ENCODE results near the gene NBPF3. TPM values are rescaled to one million over a fixed set of nuclear protein-coding genes. Genes with fewer than 3 reads are reported as not detected.
A peak's percentile ranks its signal among the peaks of the same experiment; 100 is the strongest.
"Not testable (repeated sequence)": the region's sequence is repeated elsewhere in the genome, so short reads cannot be mapped to it uniquely, and the experiment has no call there.

NBPF3 gene
- total and polyA plus RNA-seq, 4 experiments from 2014 or later, result 4.2 to 14.3 (median 10.3) TPM

DNA sequence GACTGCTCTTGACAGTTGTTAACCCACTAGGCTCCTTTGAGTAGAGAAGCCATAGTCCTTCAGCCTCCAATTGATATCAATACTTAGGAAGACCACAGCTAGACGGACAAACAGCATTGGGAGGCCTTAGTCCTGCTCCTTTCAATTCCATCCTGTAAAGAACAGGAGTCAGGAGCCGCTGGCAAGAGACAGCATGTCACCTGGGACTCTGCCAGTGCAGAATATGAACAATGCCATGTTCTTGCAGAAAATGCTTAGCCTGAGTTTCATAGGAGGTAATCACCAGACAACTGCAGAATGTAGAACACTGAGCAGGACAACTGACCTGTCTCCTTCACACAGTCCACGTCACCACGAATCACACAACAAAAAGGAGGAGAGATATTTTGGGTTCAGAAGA is 43.9 kb downstream of the NBPF3 start:
- H3K9me3 Mint-ChIP-seq; H3K4me1 Mint-ChIP-seq; H3K27ac Mint-ChIP-seq; H3K36me3 ChIP-seq (ENCODE audit: insufficient read depth, low read length); H3K4me3 ChIP-seq (ENCODE audit: low read length in 2 of 2); DNase-seq; POLR2A ChIA-PET (ENCODE audit: partially characterized antibody); H3K27me3 Mint-ChIP-seq; H3K4me3 Mint-ChIP-seq; H3K4me1 ChIP-seq (ENCODE audit: insufficient read depth, low read length); H3K27me3 ChIP-seq (ENCODE audit: insufficient read depth, low read length); H3K27ac ChIP-seq (ENCODE audit: low read depth, low read length); CTCF ChIA-PET (ENCODE audit: partially characterized antibody); H3K9me3 ChIP-seq (ENCODE audit: control insufficient read depth in 1 of 2, low read length in 2 of 2): not testable (repeated sequence)
- intact Hi-C loops (cut with micrococcal nuclease), result loop anchor here (10.0 kb wide), 1 partner anchor 59 kb away; no protein-coding TSS in a partner anchor
- H3K36me3 Mint-ChIP-seq, result peaks cover 8 to 11% of the 10 kb centered on the region in 2 donors

DNA sequence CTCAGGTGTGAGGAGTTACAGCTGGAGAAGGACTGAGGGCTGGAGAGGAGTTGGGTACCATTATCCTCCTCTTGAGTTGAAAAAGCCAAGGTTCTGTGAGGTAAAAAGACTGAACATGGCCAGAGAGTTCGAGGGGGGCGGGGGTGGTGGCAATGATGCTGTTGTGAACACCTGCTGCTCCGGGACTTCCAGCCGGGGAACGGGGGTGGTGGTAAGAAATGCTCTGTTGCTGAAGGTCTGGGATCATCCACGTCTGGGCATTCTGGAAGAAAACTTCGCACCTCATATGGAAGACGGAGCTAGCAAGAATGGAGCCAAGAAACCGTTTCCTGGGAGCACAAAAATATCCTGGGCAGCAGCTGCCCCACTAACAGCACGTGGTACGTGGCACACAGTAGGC is 49.2 kb downstream of the NBPF3 start:
- Mint-ChIP-seq H3K27ac (peak overlapping the region in 2 of 7 donors; percentile 30 to 87), H3K4me3 (no peak overlapping the region), H3K36me3 (no peaks in the 10 kb centered on the region), H3K4me1 (peaks cover 7 to 13% (median 8%) of the 10 kb centered on the region in 4 donors), H3K9me3 (peaks cover 0 to 1% (median 0%) of the 10 kb centered on the region in 8 donors), H3K27me3 (peaks cover 8 to 12% of the 10 kb centered on the region in 2 donors)
- Histone ChIP-seq H3K9me3 (ENCODE audit: control insufficient read depth in 1 of 2, low read length in 2 of 2) (no peaks in the 10 kb centered on the region), H3K36me3 (ENCODE audit: insufficient read depth, low read length) (no peaks in the 10 kb centered on the region), H3K27ac (ENCODE audit: low read depth, low read length) (no peak overlapping the region), H3K4me3 (ENCODE audit: low read length in 2 of 2) (no peak overlapping the region), H3K27me3 (ENCODE audit: insufficient read depth, low read length) (no peaks in the 10 kb centered on the region), H3K4me1 (ENCODE audit: insufficient read depth, low read length) (peaks cover 5% of the 10 kb centered on the region)
- CTCF ChIA-PET (ENCODE audit: partially characterized antibody), result no interaction called here
- no peak for DNase-seq
- intact Hi-C loops (cut with micrococcal nuclease), result loop anchor here (10.0 kb wide), 1 partner anchor 64 kb away; no protein-coding TSS in a partner anchor
- POLR2A ChIA-PET (ENCODE audit: partially characterized antibody), result no interaction called here

DNA sequence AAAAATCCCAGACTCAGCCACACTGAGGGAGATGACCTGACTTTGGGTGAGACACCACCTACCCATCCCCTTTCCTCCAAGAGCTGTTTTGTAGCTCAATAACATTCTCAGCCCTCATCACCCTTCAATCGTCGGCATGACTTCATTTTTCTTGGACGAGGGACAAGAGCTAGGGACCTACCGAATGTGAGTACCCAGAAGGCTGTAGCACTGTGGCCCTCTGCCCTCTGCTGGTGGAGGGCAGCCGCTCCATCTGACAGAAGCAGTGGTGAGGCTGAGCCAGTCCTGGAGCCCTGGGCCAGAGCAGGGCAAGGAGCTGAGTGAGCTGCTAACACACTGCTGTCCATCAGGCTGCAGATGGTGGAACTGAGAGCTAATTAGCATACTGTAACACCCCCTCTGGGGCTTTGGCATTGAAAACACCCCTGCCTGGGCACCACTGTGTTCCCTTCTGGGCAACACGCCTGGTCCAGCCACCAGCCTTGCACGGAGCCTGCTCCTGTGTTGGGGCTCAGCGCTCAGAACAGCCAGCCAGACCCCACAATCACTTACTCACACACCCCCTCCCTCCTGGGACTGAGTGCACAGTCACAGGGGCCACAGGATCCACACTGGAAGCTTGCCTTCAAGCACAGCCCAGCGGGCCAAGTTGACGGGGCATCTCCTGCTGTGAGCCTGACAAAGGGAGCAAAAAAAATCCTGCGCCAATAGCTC is 51.0 kb downstream of the NBPF3 start:
- no peak overlapping the region for H3K27ac Mint-ChIP-seq
- ChIA-PET CTCF (ENCODE audit: partially characterized antibody) (interaction anchor here (1.6 kb wide), 1 partner anchor 274 kb away, joined by 5 read pairs; no protein-coding TSS in a partner anchor), POLR2A (ENCODE audit: partially characterized antibody) (no interaction called here)

DNA sequence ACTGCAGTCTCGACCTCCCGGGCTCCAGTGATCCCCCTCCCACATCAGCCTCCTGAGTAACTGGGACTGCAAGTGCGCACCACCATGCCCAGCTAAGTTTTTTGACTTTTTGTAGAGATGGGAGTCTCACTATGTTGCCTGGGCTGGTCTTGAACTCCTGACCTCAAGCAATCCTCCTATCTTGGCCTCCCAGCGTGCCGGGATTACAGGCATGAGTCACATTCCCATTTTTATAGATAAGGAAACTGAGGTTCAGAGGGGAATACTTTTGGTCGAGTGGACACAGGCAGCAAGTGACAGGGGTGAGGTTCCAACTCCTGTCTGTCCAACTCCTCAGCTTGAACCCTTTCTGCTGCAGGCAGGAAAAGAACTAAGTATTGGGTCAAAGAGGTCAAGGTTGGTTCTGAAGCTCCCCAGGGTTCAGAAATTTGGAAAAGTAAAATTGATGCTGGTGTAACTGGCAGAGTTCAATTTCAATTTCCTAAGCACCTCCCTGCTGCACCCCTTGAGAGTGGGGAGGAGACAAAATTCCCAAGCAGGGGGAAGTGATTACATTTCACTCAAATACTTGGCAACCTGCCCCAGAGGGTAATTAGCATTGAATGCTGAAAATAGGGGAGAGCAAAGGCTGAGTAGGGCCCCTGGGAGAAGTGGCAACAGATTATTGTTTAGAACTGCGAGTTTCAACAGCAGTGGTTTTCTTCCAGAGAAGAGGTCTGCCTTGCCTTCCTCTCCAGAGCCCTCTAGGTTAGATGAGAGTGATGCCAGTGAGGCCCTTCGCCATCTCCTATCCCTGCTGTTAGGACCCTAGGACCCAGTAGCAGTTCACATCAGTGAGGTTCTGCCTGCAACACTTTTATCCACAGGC is 51.8 kb downstream of the NBPF3 start:
- Histone ChIP-seq H3K9me3 (ENCODE audit: control insufficient read depth in 1 of 2, low read length in 2 of 2) (no peaks in the 10 kb centered on the region), H3K27me3 (ENCODE audit: insufficient read depth, low read length) (no peaks in the 10 kb centered on the region), H3K4me1 (ENCODE audit: insufficient read depth, low read length) (peaks cover 5% of the 10 kb centered on the region), H3K27ac (ENCODE audit: low read depth, low read length) (no peak overlapping the region), H3K36me3 (ENCODE audit: insufficient read depth, low read length) (no peaks in the 10 kb centered on the region), H3K4me3 (ENCODE audit: low read length in 2 of 2) (no peak overlapping the region)
- ChIA-PET POLR2A (ENCODE audit: partially characterized antibody) (no interaction called here), CTCF (ENCODE audit: partially characterized antibody) (interaction anchor here (1.6 kb wide), 1 partner anchor 275 kb away, joined by 5 read pairs; no protein-coding TSS in a partner anchor)
- Mint-ChIP-seq H3K4me1 (peaks cover 7 to 13% (median 8%) of the 10 kb centered on the region in 4 donors), H3K36me3 (no peaks in the 10 kb centered on the region), H3K27me3 (peaks cover 13 to 16% of the 10 kb centered on the region in 2 donors), H3K9me3 (peaks cover 0 to 1% (median 0%) of the 10 kb centered on the region in 8 donors), H3K27ac (no peak overlapping the region), H3K4me3 (no peak overlapping the region)
- no peak for DNase-seq
- intact Hi-C loops (cut with micrococcal nuclease), result no loop called here

More for the DNA sequence above, 51.0 kb downstream of the NBPF3 start:
- Histone ChIP-seq H3K36me3 (ENCODE audit: insufficient read depth, low read length) (no peaks in the 10 kb centered on the region), H3K27ac (ENCODE audit: low read depth, low read length) (no peak overlapping the region), H3K27me3 (ENCODE audit: insufficient read depth, low read length) (no peaks in the 10 kb centered on the region), H3K4me1 (ENCODE audit: insufficient read depth, low read length) (peaks cover 5% of the 10 kb centered on the region), H3K9me3 (ENCODE audit: control insufficient read depth in 1 of 2, low read length in 2 of 2) (no peaks in the 10 kb centered on the region), H3K4me3 (ENCODE audit: low read length in 2 of 2) (no peak overlapping the region)
- no peak for DNase-seq
- no peak overlapping the region for H3K4me3 Mint-ChIP-seq
- H3K4me1 Mint-ChIP-seq, result peaks cover 7 to 13% (median 8%) of the 10 kb centered on the region in 4 donors
- peaks cover 0 to 1% (median 0%) of the 10 kb centered on the region in 8 donors for H3K9me3 Mint-ChIP-seq
- intact Hi-C loops (cut with micrococcal nuclease), result no loop called here
- peaks cover 12 to 16% of the 10 kb centered on the region in 2 donors for H3K27me3 Mint-ChIP-seq
- no peaks in the 10 kb centered on the region for H3K36me3 Mint-ChIP-seq

DNA sequence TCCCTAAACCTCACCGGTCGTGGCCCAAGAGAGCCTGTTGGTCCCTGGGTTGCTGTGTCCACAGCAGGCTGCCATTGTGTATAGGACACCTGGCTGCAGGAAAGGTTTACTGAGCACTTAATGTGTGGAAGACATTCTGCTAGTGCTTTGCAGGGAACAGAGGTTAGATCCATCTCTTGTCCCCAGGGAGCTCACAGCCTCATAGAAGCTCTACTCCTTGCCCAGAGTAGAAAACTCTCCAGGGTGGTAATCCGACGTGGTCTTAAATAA is 52.4 kb downstream of the NBPF3 start:
- peaks cover 11 to 16% of the 10 kb centered on the region in 2 donors for H3K27me3 Mint-ChIP-seq
- no peak overlapping the region for H3K4me3 Mint-ChIP-seq
- H3K36me3 Mint-ChIP-seq, result no peaks in the 10 kb centered on the region
- intact Hi-C loops (cut with micrococcal nuclease), result no loop called here
- Histone ChIP-seq H3K4me3 (ENCODE audit: low read length in 2 of 2) (no peak overlapping the region), H3K4me1 (ENCODE audit: insufficient read depth, low read length) (peaks cover 5% of the 10 kb centered on the region), H3K9me3 (ENCODE audit: control insufficient read depth in 1 of 2, low read length in 2 of 2) (no peaks in the 10 kb centered on the region), H3K27ac (ENCODE audit: low read depth, low read length) (no peak overlapping the region), H3K36me3 (ENCODE audit: insufficient read depth, low read length) (no peaks in the 10 kb centered on the region), H3K27me3 (ENCODE audit: insufficient read depth, low read length) (no peaks in the 10 kb centered on the region)
- ChIA-PET CTCF (ENCODE audit: partially characterized antibody) (no interaction called here), POLR2A (ENCODE audit: partially characterized antibody) (no interaction called here)
- H3K27ac Mint-ChIP-seq, result peak overlapping the region in 1 of 7 donors; percentile 24
- peaks cover 0 to 1% (median 0%) of the 10 kb centered on the region in 8 donors for H3K9me3 Mint-ChIP-seq
- peaks cover 7 to 13% (median 8%) of the 10 kb centered on the region in 4 donors for H3K4me1 Mint-ChIP-seq
- DNase-seq, result no peak

DNA sequence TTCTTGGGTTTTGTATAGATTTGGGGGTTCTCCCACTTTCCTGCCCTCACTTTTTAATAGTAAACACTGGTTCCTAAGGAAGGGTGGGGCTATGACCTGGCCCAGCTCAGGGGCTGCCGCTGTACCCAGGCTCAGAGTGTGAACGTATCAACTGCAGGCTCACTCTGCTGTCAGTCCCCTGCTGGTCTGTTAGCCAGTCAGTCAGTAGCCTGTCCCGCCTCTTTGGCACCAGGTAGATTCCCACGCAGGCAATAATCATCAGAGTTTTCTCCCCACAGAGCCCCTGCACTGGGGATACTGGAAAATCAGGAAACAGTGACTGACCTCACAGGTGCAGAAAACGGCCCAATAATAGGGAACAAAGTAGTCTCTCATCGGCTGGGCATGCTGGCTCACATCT is 54.3 kb downstream of the NBPF3 start:
- Histone ChIP-seq H3K4me3 (ENCODE audit: low read length in 2 of 2) (no peak overlapping the region), H3K4me1 (ENCODE audit: insufficient read depth, low read length) (no peaks in the 10 kb centered on the region), H3K27ac (ENCODE audit: low read depth, low read length) (no peak overlapping the region), H3K27me3 (ENCODE audit: insufficient read depth, low read length) (no peaks in the 10 kb centered on the region), H3K36me3 (ENCODE audit: insufficient read depth, low read length) (no peaks in the 10 kb centered on the region), H3K9me3 (ENCODE audit: control insufficient read depth in 1 of 2, low read length in 2 of 2) (no peaks in the 10 kb centered on the region)
- no peaks in the 10 kb centered on the region for H3K36me3 Mint-ChIP-seq
- H3K4me1 Mint-ChIP-seq, result peaks cover 0 to 1% (median 0%) of the 10 kb centered on the region in 4 donors
- peaks cover 9 to 14% of the 10 kb centered on the region in 2 donors for H3K27me3 Mint-ChIP-seq
- intact Hi-C loops (cut with micrococcal nuclease), result no loop called here
- ChIA-PET POLR2A (ENCODE audit: partially characterized antibody) (no interaction called here), CTCF (ENCODE audit: partially characterized antibody) (no interaction called here)
- no peak overlapping the region for H3K4me3 Mint-ChIP-seq
- no peak overlapping the region for H3K27ac Mint-ChIP-seq
- no peak for DNase-seq
- peaks cover 0 to 2% (median 0%) of the 10 kb centered on the region in 8 donors for H3K9me3 Mint-ChIP-seq

DNA sequence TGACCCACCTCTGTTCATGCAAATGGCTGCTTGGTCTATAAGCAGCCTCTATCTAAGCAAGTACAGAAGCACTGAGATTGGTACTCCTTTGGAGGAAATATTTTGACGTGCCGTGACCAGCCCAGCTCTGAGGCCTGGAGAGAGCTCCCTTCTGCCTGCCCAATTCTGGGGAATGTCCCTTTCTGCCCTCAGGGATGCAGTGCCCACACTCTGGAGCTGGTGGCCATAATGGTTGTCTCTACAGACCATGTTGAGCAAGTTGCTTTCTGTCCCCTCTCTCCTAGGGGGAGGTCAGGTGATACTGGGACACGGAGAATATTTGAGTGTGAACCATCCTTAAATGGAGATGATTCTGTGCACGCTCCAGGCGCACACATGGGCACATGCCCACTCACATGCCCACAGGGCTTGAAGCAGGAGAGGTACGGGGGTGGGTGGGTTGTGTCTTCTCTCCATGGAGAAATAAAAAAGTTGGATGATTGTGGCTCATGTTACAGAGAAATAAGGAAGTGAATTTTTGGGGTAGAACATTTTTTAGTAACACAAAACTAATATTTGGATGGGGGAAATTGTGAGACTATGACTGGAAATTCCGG is 55.4 kb downstream of the NBPF3 start:
- POLR2A ChIA-PET (ENCODE audit: partially characterized antibody), result no interaction called here
- no peaks in the 10 kb centered on the region for H3K36me3 Mint-ChIP-seq
- H3K9me3 Mint-ChIP-seq, result peaks cover 0 to 2% (median 0%) of the 10 kb centered on the region in 8 donors
- H3K4me1 Mint-ChIP-seq, result no peaks in the 10 kb centered on the region
- Histone ChIP-seq H3K36me3 (ENCODE audit: insufficient read depth, low read length) (no peaks in the 10 kb centered on the region), H3K27me3 (ENCODE audit: insufficient read depth, low read length) (no peaks in the 10 kb centered on the region), H3K27ac (ENCODE audit: low read depth, low read length) (no peak overlapping the region), H3K4me3 (ENCODE audit: low read length in 2 of 2) (no peak overlapping the region), H3K9me3 (ENCODE audit: control insufficient read depth in 1 of 2, low read length in 2 of 2) (no peaks in the 10 kb centered on the region), H3K4me1 (ENCODE audit: insufficient read depth, low read length) (no peaks in the 10 kb centered on the region)
- DNase-seq, result no peak
- peaks cover 11 to 14% of the 10 kb centered on the region in 2 donors for H3K27me3 Mint-ChIP-seq
- H3K27ac Mint-ChIP-seq, result no peak overlapping the region
- CTCF ChIA-PET (ENCODE audit: partially characterized antibody), result no interaction called here
- H3K4me3 Mint-ChIP-seq, result no peak overlapping the region
- intact Hi-C loops (cut with micrococcal nuclease), result no loop called here
